Measurements from ENCODE around the gene ZCWPW1. TPM values are rescaled to one million over a fixed set of nuclear protein-coding genes. Genes with fewer than 3 reads are reported as not detected.
A peak's percentile ranks its signal among the peaks of the same experiment; 100 is the strongest.
"Not testable (repeated sequence)": the region's sequence is repeated elsewhere in the genome, so short reads cannot be mapped to it uniquely, and the experiment has no call there.

The ZCWPW1 gene
- total RNA-seq, 1 donor from 2014 or later, result 3.1 TPM

GRCh38 chr7:100374601-100375000 lies 53.9 kb downstream of the ZCWPW1 start:
- Histone ChIP-seq H3K4me1 (ENCODE audit: control insufficient read depth in 3 of 3, insufficient read depth in 3 of 3, low read length in 3 of 3) (peaks cover 0 to 7% (median 4%) of the 10 kb centered on the region in 3 donors), H3K4me3 (ENCODE audit: low read length in 3 of 3) (no peak overlapping the region), H3K27ac (ENCODE audit: low read depth, low read length) (no peak overlapping the region), H3K36me3 (ENCODE audit: control insufficient read depth in 3 of 3, insufficient read depth in 3 of 3, low read length in 3 of 3) (peaks cover 0 to 2% (median 0%) of the 10 kb centered on the region in 3 donors), H3K27me3 (ENCODE audit: control insufficient read depth in 3 of 3, insufficient read depth in 3 of 3, low read length in 3 of 3) (no peaks in the 10 kb centered on the region), H3K9ac (ENCODE audit: low read depth in 1 of 3, low read length in 3 of 3) (no peak overlapping the region), H3K9me3 (ENCODE audit: control insufficient read depth in 3 of 3, low read length in 3 of 3) (no peaks in the 10 kb centered on the region)

- H3K36me3 ChIP-seq (ENCODE audit: control insufficient read depth in 3 of 3, insufficient read depth in 3 of 3, low read length in 3 of 3); H3K27ac ChIP-seq (ENCODE audit: low read depth, low read length); H3K9me3 ChIP-seq (ENCODE audit: control insufficient read depth in 3 of 3, low read length in 3 of 3); H3K27me3 ChIP-seq (ENCODE audit: control insufficient read depth in 3 of 3, insufficient read depth in 3 of 3, low read length in 3 of 3); H3K4me1 ChIP-seq (ENCODE audit: control insufficient read depth in 3 of 3, insufficient read depth in 3 of 3, low read length in 3 of 3); H3K4me3 ChIP-seq (ENCODE audit: low read length in 3 of 3): not testable (repeated sequence)
- H3K9ac ChIP-seq (ENCODE audit: low read depth in 1 of 3, low read length in 3 of 3), result peak overlapping the region in 1 of 3 donors; percentile 23
Observed at GRCh38 chr7:100373870-100374598, 54.5 kb downstream of the ZCWPW1 start.

- peak within 1 kb of the TSS in 2 of 3 donors; percentile 16 to 23 for H3K9ac ChIP-seq (ENCODE audit: low read depth in 1 of 3, low read length in 3 of 3)
- peaks cover 0 to 7% (median 4%) of the 10 kb centered on the region in 3 donors for H3K4me1 ChIP-seq (ENCODE audit: control insufficient read depth in 3 of 3, insufficient read depth in 3 of 3, low read length in 3 of 3)
- no peak within 1 kb of the TSS for H3K4me3 ChIP-seq (ENCODE audit: low read length in 3 of 3)
- H3K36me3 ChIP-seq (ENCODE audit: control insufficient read depth in 3 of 3, insufficient read depth in 3 of 3, low read length in 3 of 3), result peaks cover 0 to 6% (median 5%) of the 10 kb centered on the region in 3 donors
- H3K27ac ChIP-seq (ENCODE audit: low read depth, low read length), result peak within 1 kb of the TSS; percentile 30
- H3K27me3 ChIP-seq (ENCODE audit: control insufficient read depth in 3 of 3, insufficient read depth in 3 of 3, low read length in 3 of 3), result no peaks in the 10 kb centered on the region
- H3K9me3 ChIP-seq (ENCODE audit: control insufficient read depth in 3 of 3, low read length in 3 of 3), result no peaks in the 10 kb centered on the region
Observed at GRCh38 chr7:100373261-100373831, 55.2 kb downstream of the ZCWPW1 start, which contains the start of gene PILRA. PILRA (plus strand) TSS chr7:100373487; CDS start chr7:100373657, 170 bp downstream.

GRCh38 chr7:100372694-100373093 lies 55.8 kb downstream of the ZCWPW1 start:
- Histone ChIP-seq H3K36me3 (ENCODE audit: control insufficient read depth in 3 of 3, insufficient read depth in 3 of 3, low read length in 3 of 3) (peaks cover under 1 to 11% (median 9%) of the 10 kb centered on the region in 3 donors), H3K9me3 (ENCODE audit: control insufficient read depth in 3 of 3, low read length in 3 of 3) (no peaks in the 10 kb centered on the region), H3K9ac (ENCODE audit: low read depth in 1 of 3, low read length in 3 of 3) (no peak overlapping the region), H3K4me1 (ENCODE audit: control insufficient read depth in 3 of 3, insufficient read depth in 3 of 3, low read length in 3 of 3) (peaks cover 0 to 7% (median 4%) of the 10 kb centered on the region in 3 donors), H3K27me3 (ENCODE audit: control insufficient read depth in 3 of 3, insufficient read depth in 3 of 3, low read length in 3 of 3) (no peaks in the 10 kb centered on the region), H3K27ac (ENCODE audit: low read depth, low read length) (no peak overlapping the region), H3K4me3 (ENCODE audit: low read length in 3 of 3) (no peak overlapping the region)

GRCh38 chr7:100372256-100372655 lies 56.2 kb downstream of the ZCWPW1 start:
- H3K4me3 ChIP-seq (ENCODE audit: low read length in 3 of 3), result no peak overlapping the region
- H3K27ac ChIP-seq (ENCODE audit: low read depth, low read length), result no peak overlapping the region
- peaks cover 0 to 7% (median 4%) of the 10 kb centered on the region in 3 donors for H3K4me1 ChIP-seq (ENCODE audit: control insufficient read depth in 3 of 3, insufficient read depth in 3 of 3, low read length in 3 of 3)

GRCh38 chr7:100371561-100372171 lies 56.8 kb downstream of the ZCWPW1 start:
- Histone ChIP-seq H3K4me3 (ENCODE audit: low read length in 3 of 3) (no peak overlapping the region), H3K4me1 (ENCODE audit: control insufficient read depth in 3 of 3, insufficient read depth in 3 of 3, low read length in 3 of 3) (peaks cover 0 to 7% (median 4%) of the 10 kb centered on the region in 3 donors), H3K9me3 (ENCODE audit: control insufficient read depth in 3 of 3, low read length in 3 of 3) (peaks cover 0 to 2% (median 0%) of the 10 kb centered on the region in 3 donors), H3K9ac (ENCODE audit: low read depth in 1 of 3, low read length in 3 of 3) (peak overlapping the region in 1 of 3 donors; percentile 25), H3K27ac (ENCODE audit: low read depth, low read length) (no peak overlapping the region), H3K36me3 (ENCODE audit: control insufficient read depth in 3 of 3, insufficient read depth in 3 of 3, low read length in 3 of 3) (peaks cover 6 to 18% (median 11%) of the 10 kb centered on the region in 3 donors), H3K27me3 (ENCODE audit: control insufficient read depth in 3 of 3, insufficient read depth in 3 of 3, low read length in 3 of 3) (no peaks in the 10 kb centered on the region)

More at GRCh38 chr7:100372256-100372655, 56.2 kb downstream of the ZCWPW1 start:
- Histone ChIP-seq H3K27me3 (ENCODE audit: control insufficient read depth in 3 of 3, insufficient read depth in 3 of 3, low read length in 3 of 3) (no peaks in the 10 kb centered on the region), H3K9me3 (ENCODE audit: control insufficient read depth in 3 of 3, low read length in 3 of 3) (peaks cover 0 to 1% (median 0%) of the 10 kb centered on the region in 3 donors), H3K36me3 (ENCODE audit: control insufficient read depth in 3 of 3, insufficient read depth in 3 of 3, low read length in 3 of 3) (peaks cover 5 to 15% (median 9%) of the 10 kb centered on the region in 3 donors), H3K9ac (ENCODE audit: low read depth in 1 of 3, low read length in 3 of 3) (no peak overlapping the region)

GRCh38 chr7:100370746-100371145 lies 57.8 kb downstream of the ZCWPW1 start:
- no peak overlapping the region for H3K9ac ChIP-seq (ENCODE audit: low read depth in 1 of 3, low read length in 3 of 3)
- no peak overlapping the region for H3K4me3 ChIP-seq (ENCODE audit: low read length in 3 of 3)
- peaks cover 0 to 2% (median 0%) of the 10 kb centered on the region in 3 donors for H3K9me3 ChIP-seq (ENCODE audit: control insufficient read depth in 3 of 3, low read length in 3 of 3)
- H3K36me3 ChIP-seq (ENCODE audit: control insufficient read depth in 3 of 3, insufficient read depth in 3 of 3, low read length in 3 of 3), result peaks cover 6 to 21% (median 12%) of the 10 kb centered on the region in 3 donors
- H3K4me1 ChIP-seq (ENCODE audit: control insufficient read depth in 3 of 3, insufficient read depth in 3 of 3, low read length in 3 of 3), result peaks cover 0 to 7% (median 4%) of the 10 kb centered on the region in 3 donors
- no peaks in the 10 kb centered on the region for H3K27me3 ChIP-seq (ENCODE audit: control insufficient read depth in 3 of 3, insufficient read depth in 3 of 3, low read length in 3 of 3)
- no peak overlapping the region for H3K27ac ChIP-seq (ENCODE audit: low read depth, low read length)

- peaks cover 0 to 2% (median 0%) of the 10 kb centered on the region in 3 donors for H3K9me3 ChIP-seq (ENCODE audit: control insufficient read depth in 3 of 3, low read length in 3 of 3)
- no peak overlapping the region for H3K9ac ChIP-seq (ENCODE audit: low read depth in 1 of 3, low read length in 3 of 3)
- peaks cover 6 to 21% (median 12%) of the 10 kb centered on the region in 3 donors for H3K36me3 ChIP-seq (ENCODE audit: control insufficient read depth in 3 of 3, insufficient read depth in 3 of 3, low read length in 3 of 3)
- no peaks in the 10 kb centered on the region for H3K27me3 ChIP-seq (ENCODE audit: control insufficient read depth in 3 of 3, insufficient read depth in 3 of 3, low read length in 3 of 3)
- no peak overlapping the region for H3K4me3 ChIP-seq (ENCODE audit: low read length in 3 of 3)
- H3K27ac ChIP-seq (ENCODE audit: low read depth, low read length), result no peak overlapping the region
- H3K4me1 ChIP-seq (ENCODE audit: control insufficient read depth in 3 of 3, insufficient read depth in 3 of 3, low read length in 3 of 3), result peaks cover 0 to 7% (median 4%) of the 10 kb centered on the region in 3 donors
Observed at GRCh38 chr7:100370303-100370702, 58.2 kb downstream of the ZCWPW1 start.

- Histone ChIP-seq H3K36me3 (ENCODE audit: control insufficient read depth in 3 of 3, insufficient read depth in 3 of 3, low read length in 3 of 3) (peaks cover 6 to 19% (median 12%) of the 10 kb centered on the region in 3 donors), H3K4me1 (ENCODE audit: control insufficient read depth in 3 of 3, insufficient read depth in 3 of 3, low read length in 3 of 3) (peaks cover 0 to 7% (median 4%) of the 10 kb centered on the region in 3 donors), H3K9me3 (ENCODE audit: control insufficient read depth in 3 of 3, low read length in 3 of 3) (peaks cover 0 to 2% (median 0%) of the 10 kb centered on the region in 3 donors), H3K27me3 (ENCODE audit: control insufficient read depth in 3 of 3, insufficient read depth in 3 of 3, low read length in 3 of 3) (no peaks in the 10 kb centered on the region), H3K4me3 (ENCODE audit: low read length in 3 of 3) (no peak overlapping the region), H3K27ac (ENCODE audit: low read depth, low read length) (peak overlapping the region; percentile 40), H3K9ac (ENCODE audit: low read depth in 1 of 3, low read length in 3 of 3) (no peak overlapping the region)
Observed at GRCh38 chr7:100369105-100369504, 59.4 kb downstream of the ZCWPW1 start.

Data from skeletal muscle tissue (tissue), 4 donors.